MCF 10A (cell line): ENCODE results near the gene EPHB3. TPM values are rescaled to one million over a fixed set of nuclear protein-coding genes. Genes with fewer than 3 reads are reported as not detected.
A peak's percentile ranks its signal among the peaks of the same experiment; 100 is the strongest.

ENCODE experiments used
- BruUV-seq: library from RNA; stranded (reverse); fragments of 400-500 nt; replicated peaks from 2 replicates; lab custom pipeline; 2021; lab: Mats Ljungman, UMichigan
- CTCF ChIA-PET: fragments of 300-600 bp; sonication (Branson Sonifier 250); formaldehyde crosslinking; extraction: SDS; loops from one replicate; lab custom pipeline; 2021; ENCODE audit warnings: antibody characterized with exemption, inconsistent platforms; lab: Yijun Ruan, JAX
- POLR2A ChIA-PET: fragments of 300-600, 350-650 bp; sonication (Branson Sonifier 250); formaldehyde crosslinking; extraction: SDS; loops from one replicate; lab custom pipeline; 2020; ENCODE audit warnings: antibody characterized with exemption, inconsistent platforms; lab: Yijun Ruan, JAX
- DNase-seq: peaks from one replicate; pipeline ENCODE4 v3.0.0-alpha.2; 2018; ENCODE audit not compliant: unreplicated experiment
- H3K27ac Mint-ChIP-seq: one replicate; pipeline ENCODE4 v1.8.0; 2022; ENCODE audit warnings: mild to moderate bottlenecking, low read depth, mixed read lengths; ENCODE audit not compliant: unreplicated experiment
- H3K27me3 Mint-ChIP-seq: one replicate; pipeline ENCODE4 v1.8.0; 2022; ENCODE audit warnings: mixed read lengths; ENCODE audit not compliant: insufficient read depth, unreplicated experiment
- H3K36me3 Mint-ChIP-seq: one replicate; pipeline ENCODE4 v1.8.0; 2022; ENCODE audit warnings: mild to moderate bottlenecking, moderate library complexity, mixed read lengths; ENCODE audit not compliant: insufficient read depth, unreplicated experiment
- H3K4me1 Mint-ChIP-seq: one replicate; pipeline ENCODE4 v1.8.0; 2022; ENCODE audit warnings: mixed read lengths; ENCODE audit not compliant: insufficient read depth, unreplicated experiment
- H3K4me3 Mint-ChIP-seq: one replicate; pipeline ENCODE4 v1.8.0; 2022; ENCODE audit warnings: mild to moderate bottlenecking, moderate library complexity, mixed read lengths; ENCODE audit not compliant: unreplicated experiment
- H3K9me3 Mint-ChIP-seq: one replicate; pipeline ENCODE4 v1.8.0; 2022; ENCODE audit warnings: mixed read lengths; ENCODE audit not compliant: unreplicated experiment
- CTCF ChIP-seq: fragments of 200-600 bp; IDR thresholded peaks from one replicate; pipeline ENCODE4 v1.8.0; 2022; ENCODE audit warnings: antibody characterized with exemption, mild to moderate bottlenecking; ENCODE audit not compliant: unreplicated experiment
- intact Hi-C: fragments of 100-400 bp; cut with micrococcal nuclease; formaldehyde crosslinking; loops from 2 replicates; pipeline ENCODE4 v1.14.1; 2022
- total RNA-seq: library from RNA; stranded (reverse); gene quantifications from 2 replicates; pipeline ENCODE4 v1.2.3, GENCODE V29; 2022

EPHB3 gene
- total RNA-seq, 1 experiment from 2014 or later: 4.0 TPM

GRCh38 chr3:184543256-184543655, 18.3 kb upstream of the EPHB3 start:
- intact Hi-C loops: loop anchor here (5.0 kb wide), 1 partner anchor 646 kb away; no protein-coding TSS in a partner anchor

GRCh38 chr3:184543843-184544512, 17.6 kb upstream of the EPHB3 start:
- no peaks in the 10 kb centered on the region for H3K36me3 Mint-ChIP-seq
- BruUV-seq: no TSS peak
- H3K27me3 Mint-ChIP-seq: peaks cover 70% of the 10 kb centered on the region
- ChIA-PET CTCF (interaction anchor here (0.7 to 12.3 kb wide), 22 partner anchors 8 to 360 kb away, joined by 3 to 212 read pairs (median 4); no protein-coding TSS in a partner anchor), POLR2A (no interaction called here)
- intact Hi-C loops: loop anchor here (1.0 to 5.0 kb wide), 4 partner anchors 75 to 647 kb away; no protein-coding TSS in a partner anchor
- no peaks in the 10 kb centered on the region for H3K9me3 Mint-ChIP-seq
- TF ChIP-seq CTCF: peak; percentile 91
- no peaks in the 10 kb centered on the region for H3K4me1 Mint-ChIP-seq
- peak; percentile 82 for DNase-seq
- H3K27ac Mint-ChIP-seq: no peak overlapping the region
- no peak overlapping the region for H3K4me3 Mint-ChIP-seq

More at GRCh38 chr3:184543256-184543655, 18.3 kb upstream of the EPHB3 start:
- BruUV-seq: no TSS peak
- Mint-ChIP-seq H3K27ac (no peak overlapping the region), H3K4me3 (no peak overlapping the region), H3K4me1 (no peaks in the 10 kb centered on the region), H3K9me3 (no peaks in the 10 kb centered on the region), H3K36me3 (no peaks in the 10 kb centered on the region), H3K27me3 (peaks cover 77% of the 10 kb centered on the region)
- CTCF ChIA-PET: interaction anchor here (0.5 to 12.3 kb wide), 22 partner anchors 9 to 833 kb away, joined by 3 to 212 read pairs (median 4); no protein-coding TSS in a partner anchor
- no peak for TF ChIP-seq CTCF
- POLR2A ChIA-PET: interaction anchor here (3.2 kb wide), 1 partner anchor 172 kb away, joined by 13 read pairs; no protein-coding TSS in a partner anchor
- no peak for DNase-seq

GRCh38 chr3:184544513-184544861, 17.1 kb upstream of the EPHB3 start:
- no peak for DNase-seq
- no peaks in the 10 kb centered on the region for H3K4me1 Mint-ChIP-seq
- H3K27ac Mint-ChIP-seq: no peak overlapping the region
- peaks cover 65% of the 10 kb centered on the region for H3K27me3 Mint-ChIP-seq
- CTCF ChIA-PET: interaction anchor here (0.7 to 12.3 kb wide), 14 partner anchors 11 to 241 kb away, joined by 3 to 212 read pairs (median 4); no protein-coding TSS in a partner anchor
- BruUV-seq: no TSS peak
- H3K36me3 Mint-ChIP-seq: no peaks in the 10 kb centered on the region
- POLR2A ChIA-PET: interaction anchor here (1.0 kb wide), 1 partner anchor 173 kb away, joined by 3 read pairs; no protein-coding TSS in a partner anchor
- intact Hi-C loops: loop anchor here (1.0 to 5.0 kb wide), 4 partner anchors 75 to 647 kb away; no protein-coding TSS in a partner anchor
- no peak overlapping the region for H3K4me3 Mint-ChIP-seq
- no peaks in the 10 kb centered on the region for H3K9me3 Mint-ChIP-seq
- no peak for TF ChIP-seq CTCF

- DNase-seq: no peak
- no peaks in the 10 kb centered on the region for H3K9me3 Mint-ChIP-seq
- H3K4me1 Mint-ChIP-seq: no peaks in the 10 kb centered on the region
- H3K36me3 Mint-ChIP-seq: no peaks in the 10 kb centered on the region
- ChIA-PET CTCF (interaction anchor here (0.7 to 12.3 kb wide), 10 partner anchors 9 to 234 kb away, joined by 3 to 212 read pairs (median 4); no protein-coding TSS in a partner anchor), POLR2A (interaction anchor here (0.7 kb wide), 1 partner anchor 12 kb away, joined by 3 read pairs; no protein-coding TSS in a partner anchor)
- no peak for TF ChIP-seq CTCF
- intact Hi-C loops: no loop called here
- no TSS peak for BruUV-seq
- H3K27ac Mint-ChIP-seq: no peak overlapping the region
- H3K27me3 Mint-ChIP-seq: peaks cover 52% of the 10 kb centered on the region
- no peak overlapping the region for H3K4me3 Mint-ChIP-seq
Observed at GRCh38 chr3:184545769-184546168, 15.8 kb upstream of the EPHB3 start.
